Caco-2 (cell line): ENCODE measurements around the gene PTPRN2. TPM values are rescaled to one million over a fixed set of nuclear protein-coding genes. Genes with fewer than 3 reads are reported as not detected.

Source experiments
- BruUV-seq: library from RNA; stranded (reverse); fragments of 400-500 nt; replicated peaks from 2 replicates; lab custom pipeline; 2021; lab: Mats Ljungman, UMichigan
- CTCF ChIA-PET: fragments of 300-600 bp; sonication (Branson Sonifier 250); formaldehyde crosslinking; loops from one replicate; lab custom pipeline; 2022; ENCODE audit warnings: antibody characterized with exemption; lab: Charles Lee
- POLR2A ChIA-PET: fragments of 300-600 bp; sonication (Branson Sonifier 250); formaldehyde crosslinking; loops from one replicate; lab custom pipeline; 2022; ENCODE audit warnings: antibody characterized with exemption; lab: Charles Lee
- DNase-seq, 2 experiments: peaks; one replicate each; pipeline versions ENCODE4 v3.0.0 to v3.0.0-alpha.2; 2020 to 2022
- H3K27me3 ChIP-seq: replicated peaks from 2 replicates; pipeline ENCODE4 v1.6.0; 2011; ENCODE audit warnings: low read length; ENCODE audit not compliant: control insufficient read depth, insufficient read depth
- H3K36me3 ChIP-seq: 2 replicates; pipeline ENCODE4 v1.5.1; 2011; ENCODE audit warnings: low read length; ENCODE audit not compliant: control insufficient read depth, insufficient read depth
- H3K4me1 ChIP-seq: fragments of 250-450 bp; sonication (Bioruptor Pico); 2 replicates; pipeline ENCODE4 v1.5.1; 2020; ENCODE audit warnings: mild to moderate bottlenecking
- H3K4me3 ChIP-seq: 2 replicates; pipeline ENCODE4 v1.5.1; 2011; ENCODE audit warnings: low read depth, mild to moderate bottlenecking, control low read depth, low read length
- H3K9me3 ChIP-seq: fragments of 250-450 bp; sonication (Bioruptor Pico); 2 replicates; pipeline ENCODE4 v1.5.1; 2020; ENCODE audit warnings: mild to moderate bottlenecking, moderate library complexity
- H3K27ac Mint-ChIP-seq: one replicate; pipeline ENCODE4 v1.8.0; 2022; ENCODE audit warnings: mixed read lengths; ENCODE audit not compliant: unreplicated experiment
- H3K27me3 Mint-ChIP-seq: one replicate; pipeline ENCODE4 v1.8.0; 2022; ENCODE audit warnings: mixed read lengths; ENCODE audit not compliant: insufficient read depth, unreplicated experiment
- H3K36me3 Mint-ChIP-seq: one replicate; pipeline ENCODE4 v1.8.0; 2022; ENCODE audit warnings: mild to moderate bottlenecking, mixed read lengths; ENCODE audit not compliant: insufficient read depth, unreplicated experiment
- H3K4me1 Mint-ChIP-seq: one replicate; pipeline ENCODE4 v1.8.0; 2022; ENCODE audit warnings: low read depth, mixed read lengths; ENCODE audit not compliant: unreplicated experiment
- H3K4me3 Mint-ChIP-seq: one replicate; pipeline ENCODE4 v1.8.0; 2022; ENCODE audit warnings: mild to moderate bottlenecking, moderate library complexity, mixed read lengths; ENCODE audit not compliant: unreplicated experiment
- H3K9me3 Mint-ChIP-seq: one replicate; pipeline ENCODE4 v1.8.0; 2022; ENCODE audit warnings: mixed read lengths; ENCODE audit not compliant: unreplicated experiment
- intact Hi-C: fragments of 100-400 bp; cut with micrococcal nuclease; formaldehyde crosslinking; loops from one replicate; pipeline ENCODE4 v1.10.0; 2022; ENCODE audit not compliant: unreplicated experiment
- total RNA-seq: library from RNA; stranded (reverse); gene quantifications from 2 replicates; pipeline ENCODE4 v1.2.3, GENCODE V29; 2022
- TF ChIP-seq, protein P1 (sequence below), 2 experiments: fragments of 200-600 bp in 1 of 2; IDR thresholded peaks; 1 replicate in 1 of 2; 2 replicates in 1 of 2; pipeline versions ENCODE4 v1.5.1 to v1.8.0; 2011 to 2022; ENCODE audit warnings: antibody characterized with exemption in 1 of 2, control low read depth in 1 of 2, inconsistent platforms in 1 of 2, low read depth in 1 of 2, low read length in 1 of 2, mild to moderate bottlenecking in 1 of 2, moderate library complexity in 1 of 2; ENCODE audit not compliant: insufficient read depth in 1 of 2, severe bottlenecking in 1 of 2, unreplicated experiment in 1 of 2

PTPRN2 gene
- total RNA-seq, 1 experiment from 2014 or later: 1.4 TPM

DNA sequence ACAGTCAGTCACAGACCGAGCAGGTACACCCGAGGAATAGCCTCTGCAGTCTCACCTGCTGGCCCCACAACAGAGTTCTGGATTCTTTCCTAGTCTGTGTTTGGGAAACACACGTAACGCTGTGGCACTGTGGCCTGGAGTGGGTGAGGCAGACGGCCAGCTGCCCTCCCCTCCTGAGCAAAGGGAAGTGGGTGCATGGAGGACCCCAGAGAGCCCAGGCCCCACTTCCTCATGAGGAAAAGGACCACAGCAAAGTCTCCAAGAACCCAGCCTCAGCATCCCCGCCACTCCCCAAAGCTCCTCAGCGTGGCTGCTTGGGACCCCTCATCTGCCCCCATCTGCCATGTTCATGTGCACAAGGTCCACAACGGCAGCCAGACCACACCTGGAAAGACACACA is 530.2 kb downstream of the PTPRN2 start:
- ChIA-PET POLR2A (no interaction called here), CTCF (no interaction called here)
- no peaks in the 10 kb centered on the region for H3K4me1 Mint-ChIP-seq
- TF ChIP-seq, protein P1, sequence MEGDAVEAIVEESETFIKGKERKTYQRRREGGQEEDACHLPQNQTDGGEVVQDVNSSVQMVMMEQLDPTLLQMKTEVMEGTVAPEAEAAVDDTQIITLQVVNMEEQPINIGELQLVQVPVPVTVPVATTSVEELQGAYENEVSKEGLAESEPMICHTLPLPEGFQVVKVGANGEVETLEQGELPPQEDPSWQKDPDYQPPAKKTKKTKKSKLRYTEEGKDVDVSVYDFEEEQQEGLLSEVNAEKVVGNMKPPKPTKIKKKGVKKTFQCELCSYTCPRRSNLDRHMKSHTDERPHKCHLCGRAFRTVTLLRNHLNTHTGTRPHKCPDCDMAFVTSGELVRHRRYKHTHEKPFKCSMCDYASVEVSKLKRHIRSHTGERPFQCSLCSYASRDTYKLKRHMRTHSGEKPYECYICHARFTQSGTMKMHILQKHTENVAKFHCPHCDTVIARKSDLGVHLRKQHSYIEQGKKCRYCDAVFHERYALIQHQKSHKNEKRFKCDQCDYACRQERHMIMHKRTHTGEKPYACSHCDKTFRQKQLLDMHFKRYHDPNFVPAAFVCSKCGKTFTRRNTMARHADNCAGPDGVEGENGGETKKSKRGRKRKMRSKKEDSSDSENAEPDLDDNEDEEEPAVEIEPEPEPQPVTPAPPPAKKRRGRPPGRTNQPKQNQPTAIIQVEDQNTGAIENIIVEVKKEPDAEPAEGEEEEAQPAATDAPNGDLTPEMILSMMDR (IDR thresholded peaks at IDR 0.05; ENCODE audit: insufficient read depth in 1 of 2, low read depth in 1 of 2, low read length in 1 of 2, severe bottlenecking in 1 of 2, unreplicated experiment in 1 of 2): no peak
- no peak overlapping the region for H3K27ac Mint-ChIP-seq
- H3K27me3 ChIP-seq: no peaks in the 10 kb centered on the region
- no peaks in the 10 kb centered on the region for H3K36me3 Mint-ChIP-seq
- H3K4me1 ChIP-seq: no peaks in the 10 kb centered on the region
- H3K4me3 ChIP-seq: no peak overlapping the region
- no peak for DNase-seq
- H3K27me3 Mint-ChIP-seq: no peaks in the 10 kb centered on the region
- H3K9me3 ChIP-seq: peaks cover 14% of the 10 kb centered on the region; the same call in 1 of the 2 replicates
- intact Hi-C loops: no loop called here
- H3K4me3 Mint-ChIP-seq: no peak overlapping the region
- H3K36me3 ChIP-seq: no peaks in the 10 kb centered on the region
- H3K9me3 Mint-ChIP-seq: peaks cover 32% of the 10 kb centered on the region
- no TSS peak for BruUV-seq

DNA sequence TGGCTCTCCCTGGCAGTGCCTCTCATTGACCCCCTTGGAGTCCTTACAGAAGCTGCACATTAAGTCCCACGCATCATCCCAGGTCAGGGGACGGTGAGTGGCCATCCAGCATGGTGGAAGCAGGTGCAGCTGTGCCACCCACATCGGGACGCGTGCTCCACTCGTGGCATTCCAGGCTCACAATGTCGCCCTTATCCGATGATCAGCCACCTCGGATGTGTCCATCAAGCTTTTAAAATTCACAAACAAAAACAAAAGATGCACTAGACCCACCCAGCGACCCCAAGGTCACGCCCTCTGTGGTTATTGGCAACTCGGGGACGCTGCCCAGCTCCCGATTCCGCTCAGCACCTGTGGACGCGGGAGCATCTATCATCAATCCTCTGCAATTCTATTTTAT is 530.9 kb downstream of the PTPRN2 start:
- CTCF ChIA-PET: no interaction called here
- H3K9me3 ChIP-seq: peaks cover 11% of the 10 kb centered on the region; the same call in 1 of the 2 replicates
- no peaks in the 10 kb centered on the region for H3K4me1 ChIP-seq
- Mint-ChIP-seq H3K4me3 (no peak overlapping the region), H3K9me3 (peaks cover 32% of the 10 kb centered on the region), H3K4me1 (no peaks in the 10 kb centered on the region), H3K27ac (no peak overlapping the region), H3K36me3 (no peaks in the 10 kb centered on the region), H3K27me3 (no peaks in the 10 kb centered on the region)
- intact Hi-C loops: no loop called here
- no peak overlapping the region for H3K4me3 ChIP-seq
- TF ChIP-seq, protein P1 (IDR thresholded peaks at IDR 0.05; ENCODE audit: insufficient read depth in 1 of 2, low read depth in 1 of 2, low read length in 1 of 2, severe bottlenecking in 1 of 2, unreplicated experiment in 1 of 2): no peak
- no peaks in the 10 kb centered on the region for H3K36me3 ChIP-seq
- no peaks in the 10 kb centered on the region for H3K27me3 ChIP-seq
- no TSS peak for BruUV-seq
- no peak for DNase-seq
- POLR2A ChIA-PET: no interaction called here

DNA sequence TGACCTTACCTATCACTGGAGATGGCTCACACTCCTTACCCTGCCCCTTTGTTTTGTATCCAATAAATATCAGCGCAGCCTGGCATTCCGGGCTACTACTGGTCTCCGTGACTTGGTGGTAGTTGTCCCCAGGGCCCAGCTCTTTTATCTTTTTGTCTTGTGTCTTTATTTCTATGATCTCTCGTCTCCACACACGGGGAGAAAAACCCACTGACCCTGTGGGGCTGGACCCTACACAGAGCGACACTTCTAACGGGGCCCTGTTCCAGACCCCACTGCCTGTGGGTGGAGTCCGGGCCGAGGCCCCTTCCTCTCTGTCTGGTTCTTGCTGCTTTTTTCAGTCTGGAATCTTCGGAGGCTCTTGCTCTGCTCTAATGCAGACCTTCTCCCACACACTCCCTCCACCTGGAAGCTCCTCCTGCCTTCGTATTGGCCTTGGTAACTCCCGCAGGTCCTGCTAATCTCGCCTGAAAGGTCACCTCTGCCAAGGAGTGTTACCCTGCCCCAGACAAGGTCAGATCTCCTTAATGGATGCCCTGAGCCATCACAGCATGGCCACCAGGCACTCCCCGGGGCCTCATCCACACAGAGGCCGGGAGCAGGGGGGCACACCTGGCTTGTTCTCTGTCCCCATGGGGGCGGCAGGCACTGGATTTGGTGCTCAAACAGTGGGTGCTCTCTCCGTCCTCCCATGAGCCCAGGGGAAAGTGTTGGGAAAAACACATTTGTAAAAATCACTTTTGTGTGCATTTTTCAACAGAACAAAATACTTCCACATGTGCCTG is 531.7 kb downstream of the PTPRN2 start:
- no peak overlapping the region for H3K4me3 ChIP-seq
- no peaks in the 10 kb centered on the region for H3K27me3 ChIP-seq
- Mint-ChIP-seq H3K9me3 (peaks cover 32% of the 10 kb centered on the region), H3K36me3 (no peaks in the 10 kb centered on the region), H3K27me3 (no peaks in the 10 kb centered on the region), H3K4me1 (no peaks in the 10 kb centered on the region), H3K27ac (no peak overlapping the region), H3K4me3 (no peak overlapping the region)
- H3K4me1 ChIP-seq: no peaks in the 10 kb centered on the region
- peaks cover 5% of the 10 kb centered on the region; the same call in 1 of the 2 replicates for H3K9me3 ChIP-seq
- POLR2A ChIA-PET: no interaction called here
- intact Hi-C loops: no loop called here
- TF ChIP-seq, protein P1 (IDR thresholded peaks at IDR 0.05; ENCODE audit: insufficient read depth in 1 of 2, low read depth in 1 of 2, low read length in 1 of 2, severe bottlenecking in 1 of 2, unreplicated experiment in 1 of 2): no peak
- no TSS peak for BruUV-seq
- DNase-seq: peak in 1 of 2 experiments; percentile 17
- CTCF ChIA-PET: no interaction called here
- H3K36me3 ChIP-seq: no peaks in the 10 kb centered on the region
